Dermis microvascular lymphatic vessel endothelial cell (primary cell): ENCODE results near the gene THRB. TPM values are rescaled to one million over a fixed set of nuclear protein-coding genes. Genes with fewer than 3 reads are reported as not detected.
A peak's percentile ranks its signal among the peaks of the same experiment; 100 is the strongest.

Experiments used
- DNase-seq, 2 donors: peaks; one replicate each; pipeline versions ENCODE4 v3.0.0 to v3.0.0-alpha.2; 2010; ENCODE audit warnings: low read depth in 2 of 2
- total RNA-seq: library from RNA; depleted of rRNA; stranded (reverse); fragments of >200 nt; gene quantifications from 2 replicates; pipeline ENCODE4 v1.2.1, GENCODE V29; 2014

Gene THRB
- total RNA-seq, 1 donor from 2014 or later, result under 0.01 TPM

DNA sequence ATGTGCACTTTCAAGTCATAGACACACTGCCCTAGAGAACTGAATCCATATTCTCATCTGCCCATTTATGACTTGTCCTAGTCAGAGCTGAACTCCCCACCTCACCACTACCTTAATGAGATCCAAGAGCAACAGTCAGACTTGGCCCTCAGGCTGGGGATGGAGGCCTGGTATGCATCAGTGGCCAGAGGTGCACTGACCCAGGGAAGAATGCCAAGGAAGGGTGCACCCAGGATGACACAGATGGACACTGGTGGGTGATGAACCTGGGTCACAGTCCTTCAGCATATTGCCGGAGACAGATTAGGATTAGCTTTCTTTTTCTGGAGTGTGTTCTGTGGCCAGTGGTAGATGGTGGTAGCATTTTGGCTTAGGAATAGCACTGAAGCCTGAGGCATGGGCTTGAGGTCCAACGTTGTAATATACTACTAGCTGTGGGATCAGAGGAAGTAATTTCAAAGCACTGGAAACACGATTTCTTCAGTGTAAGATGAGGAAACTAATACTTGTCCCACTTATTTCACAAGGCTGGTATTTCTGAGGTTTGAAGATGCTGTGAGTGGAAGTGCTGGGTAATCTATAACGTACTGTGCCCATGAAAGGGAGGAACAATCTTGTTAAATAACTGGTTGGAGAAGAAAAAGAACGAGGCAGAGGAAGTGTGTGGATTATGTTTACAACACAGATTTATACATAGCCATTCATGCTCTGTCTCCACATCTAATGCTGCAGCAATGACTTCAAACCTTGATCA lies 265.0 kb downstream of the THRB start:
- DNase-seq, result no peak

DNA sequence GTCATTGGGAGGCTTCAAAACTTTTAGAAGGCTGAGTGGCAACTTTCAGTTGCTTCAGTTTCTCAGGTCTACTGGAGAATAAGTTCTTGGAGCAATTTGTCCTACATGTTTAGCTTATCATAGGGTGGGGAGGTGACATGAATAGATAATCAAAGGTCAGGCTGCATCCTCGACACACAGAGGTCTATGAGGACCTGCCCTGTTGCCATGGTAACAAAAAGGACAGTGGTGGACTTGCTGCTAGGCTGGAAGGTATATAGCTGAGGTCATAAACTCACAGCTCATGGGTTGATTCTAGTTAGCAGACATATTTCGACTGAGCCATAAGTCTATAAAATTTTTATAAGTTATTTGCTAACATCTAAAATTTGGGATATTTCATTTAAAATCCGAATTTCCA lies 267.0 kb downstream of the THRB start:
- no peak for DNase-seq

DNA sequence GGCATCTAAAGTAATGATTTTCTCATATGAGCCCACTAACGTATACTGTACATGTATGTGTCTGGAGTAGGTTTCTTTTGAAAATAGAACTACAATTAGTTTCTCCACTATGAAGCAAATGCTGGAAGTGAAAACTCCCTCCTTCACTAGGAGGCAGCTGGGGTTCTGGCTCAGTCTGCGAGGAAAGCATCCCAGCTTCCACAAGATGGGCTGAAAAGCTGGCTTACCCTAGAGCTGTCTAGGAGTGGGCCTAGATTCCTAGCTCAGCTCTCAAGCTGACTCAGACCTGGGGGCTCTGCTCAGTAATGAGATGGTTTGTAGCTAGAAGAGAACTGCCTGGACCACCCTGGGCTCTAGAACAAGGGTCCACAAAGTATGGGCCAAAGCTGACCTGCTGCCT lies 268.3 kb downstream of the THRB start:
- DNase-seq, result no peak

- no peak for DNase-seq
Measured at GRCh38 chr3:24225385-24225950, 269.2 kb downstream of the THRB start.

- DNase-seq, result no peak
Measured at GRCh38 chr3:24224666-24225384, 269.8 kb downstream of the THRB start.

DNA sequence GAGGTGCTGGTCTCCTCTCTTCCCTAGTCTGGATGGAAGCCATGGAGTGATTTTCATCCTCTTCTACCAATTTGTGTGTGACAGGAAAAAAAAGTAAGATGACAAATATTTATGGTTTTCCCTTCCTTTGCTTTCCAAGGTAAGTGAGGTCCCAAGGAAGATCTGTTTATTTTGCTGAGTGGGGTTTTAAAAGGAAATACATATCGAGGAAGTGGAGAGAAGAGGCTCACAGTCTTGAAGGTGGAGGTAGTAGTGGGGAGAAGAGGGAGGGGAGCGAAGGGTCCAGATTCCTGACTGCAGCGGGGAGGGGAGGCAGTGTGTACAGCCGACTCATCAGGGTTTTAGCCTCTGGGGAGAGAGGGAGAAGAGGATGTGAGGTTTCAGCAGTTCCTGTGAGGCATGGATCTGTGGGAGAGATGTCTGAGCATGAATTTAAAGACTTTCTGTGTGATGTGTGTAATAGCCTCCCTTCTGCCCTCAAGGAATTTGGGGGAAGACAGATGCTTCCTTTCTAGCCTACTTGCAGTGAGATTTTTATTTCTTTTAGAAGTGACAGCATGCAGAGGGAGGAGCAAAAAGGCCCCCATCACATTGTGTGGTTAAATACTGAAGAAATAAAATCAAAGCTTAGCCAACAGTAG lies 272.4 kb downstream of the THRB start:
- no peak for DNase-seq

GRCh38 chr3:24220859-24221657 lies 273.6 kb downstream of the THRB start:
- DNase-seq, result peak in 1 of 2 donors; percentile 52

- no peak for DNase-seq
Measured at GRCh38 chr3:24215502-24215901, 279.1 kb downstream of the THRB start.

GRCh38 chr3:24211381-24211780 lies 283.3 kb downstream of the THRB start:
- no peak for DNase-seq

DNA sequence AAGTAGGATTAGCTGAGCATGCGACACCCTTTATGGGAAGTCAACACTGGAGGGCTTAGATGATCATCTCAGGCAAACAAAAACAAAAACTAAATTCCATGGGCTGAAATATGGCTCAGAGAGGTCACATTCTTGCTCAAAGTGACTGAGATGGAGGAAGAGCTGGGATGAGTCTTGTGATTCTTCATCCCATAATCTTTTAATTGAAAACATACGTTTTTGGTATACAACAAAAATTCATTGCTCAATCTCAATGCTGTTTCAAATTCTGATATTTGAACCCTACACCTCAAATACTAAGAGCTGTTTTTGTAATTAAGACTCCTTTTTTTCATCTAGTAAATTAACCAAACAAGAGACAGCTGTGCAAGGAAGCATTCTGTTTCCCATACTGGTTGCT lies 292.6 kb downstream of the THRB start:
- no peak for DNase-seq

GRCh38 chr3:24201301-24201700 lies 293.3 kb downstream of the THRB start:
- DNase-seq, result no peak

DNA sequence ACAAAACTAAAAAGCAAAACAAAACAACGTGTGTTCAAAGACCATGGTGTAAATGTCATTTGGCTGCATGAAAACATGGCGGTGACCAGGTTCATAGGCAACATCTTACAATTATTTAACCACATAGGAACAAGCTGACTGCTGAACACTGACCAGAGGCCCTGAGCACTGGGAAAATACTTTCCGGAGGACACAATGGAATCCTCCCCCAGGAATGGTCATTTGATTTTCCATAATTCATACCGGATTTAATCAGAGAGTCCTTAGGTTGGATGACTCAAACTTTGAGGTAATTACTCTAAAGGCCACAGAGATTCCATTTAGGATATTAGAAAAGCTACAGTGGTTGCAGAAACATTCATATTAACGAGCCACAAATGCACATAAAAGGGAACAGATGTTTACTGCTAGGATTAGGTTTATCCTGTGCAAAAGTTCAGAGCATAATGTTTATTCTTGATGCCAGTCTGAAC lies 294.8 kb downstream of the THRB start:
- DNase-seq, result no peak

GRCh38 chr3:24199300-24199699 lies 295.4 kb downstream of the THRB start:
- DNase-seq, result no peak

DNA sequence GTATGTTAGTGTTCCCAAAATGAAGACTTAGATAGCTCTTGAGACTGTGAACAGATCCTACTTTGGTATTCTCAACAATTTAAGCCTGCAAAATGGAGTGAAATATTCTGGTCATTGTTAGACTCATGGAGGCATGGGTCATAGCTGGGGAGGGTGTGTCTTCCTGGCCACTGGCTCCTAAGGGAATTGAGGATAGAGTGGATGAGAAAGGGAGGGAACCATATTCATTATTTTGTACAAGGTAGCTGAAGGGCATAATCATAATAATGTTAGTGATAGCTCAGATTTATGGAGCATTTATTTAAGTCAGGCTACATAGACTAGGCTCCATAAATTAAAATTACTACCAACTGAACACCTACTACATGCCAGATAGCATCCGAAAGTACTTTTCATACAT lies 295.9 kb downstream of the THRB start:
- DNase-seq, result no peak

DNA sequence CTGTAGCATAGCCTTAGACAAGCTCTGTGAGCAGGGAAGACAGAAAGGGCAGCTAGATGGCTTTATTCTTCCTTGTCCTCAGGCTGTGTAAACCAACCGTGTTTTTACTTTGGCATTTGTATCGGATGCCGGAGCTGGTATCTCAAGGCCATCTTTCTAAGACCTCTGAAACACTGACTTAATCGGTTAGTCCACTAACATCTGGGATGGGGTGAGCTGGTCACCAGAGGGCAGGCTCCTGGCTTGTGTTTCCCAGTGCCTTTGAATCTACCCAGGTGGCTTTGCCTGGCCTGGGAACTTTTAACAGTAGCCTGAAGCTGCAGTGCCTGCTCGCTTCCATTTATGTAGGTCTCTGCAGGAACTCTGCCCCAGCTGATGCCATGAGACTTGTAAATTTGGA lies 296.8 kb downstream of the THRB start:
- DNase-seq, result no peak

GRCh38 chr3:24196526-24196925 lies 298.1 kb downstream of the THRB start:
- no peak for DNase-seq

GRCh38 chr3:24195504-24196230 lies 299.0 kb downstream of the THRB start:
- DNase-seq, result no peak

GRCh38 chr3:24192469-24193056 lies 302.1 kb downstream of the THRB start:
- no peak for DNase-seq

GRCh38 chr3:24191801-24192403 lies 302.7 kb downstream of the THRB start:
- DNase-seq, result no peak

DNA sequence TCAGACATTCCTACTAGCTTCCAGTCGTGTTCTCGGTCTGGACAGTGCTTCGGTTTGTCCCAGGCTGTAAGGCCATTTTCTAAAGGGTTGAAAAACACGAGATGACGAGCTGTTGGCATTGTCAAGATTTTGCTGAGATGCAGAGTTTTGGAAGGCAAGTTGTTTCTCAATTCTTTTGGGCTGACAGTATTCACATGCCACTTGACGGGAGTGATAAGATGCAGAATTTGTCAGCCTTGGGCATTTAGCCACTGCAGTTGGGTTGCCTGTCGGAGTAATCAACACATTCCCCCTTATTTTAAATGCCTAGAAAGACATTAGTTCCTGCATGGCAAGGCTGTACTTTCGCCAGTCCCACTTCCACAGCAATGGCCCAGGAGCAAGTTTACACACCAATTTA lies 304.4 kb downstream of the THRB start:
- DNase-seq, result no peak
